HepG2 (cell line): ENCODE data around the gene ZFX. TPM values are rescaled to one million over a fixed set of nuclear protein-coding genes. Genes with fewer than 3 reads are reported as not detected.
A peak's percentile ranks its signal among the peaks of the same experiment; 100 is the strongest.

ENCODE experiments used
- CERS6 ChIP-seq: sonication (generic); formaldehyde crosslinking; IDR thresholded peaks from 2 replicates; pipeline ENCODE4 v1.5.0; 2020; ENCODE audit warnings: missing genetic modification reagents
- FOXA1 ChIP-seq, 2 experiments: fragments of 450-650 bp in 1 of 2; sonication (generic) in 1 of 2; formaldehyde crosslinking in 1 of 2; IDR thresholded peaks; 2 replicates each; pipeline versions ENCODE4 v1.4.0 to v1.6.1; 2016 to 2020; ENCODE audit warnings: missing genetic modification reagents in 1 of 2
- GABPA ChIP-seq, 2 experiments: IDR thresholded peaks; 2 replicates each; pipeline ENCODE4 v1.6.1; 2011 to 2016; ENCODE audit warnings: low read depth in 2 of 2, low read length in 1 of 2, missing biosample characterization in 1 of 2, missing genetic modification characterization in 1 of 2
- KMT2B ChIP-seq: IDR thresholded peaks from 2 replicates; pipeline ENCODE4 v1.6.1; 2016; ENCODE audit warnings: missing genetic modification reagents, missing compliant biosample characterization
- MXI1 ChIP-seq: IDR thresholded peaks from 3 replicates; pipeline ENCODE4 v1.6.1; 2012; ENCODE audit warnings: low read depth, low read length, inconsistent platforms, borderline replicate concordance
- NR0B2 ChIP-seq: sonication (generic); formaldehyde crosslinking; IDR thresholded peaks from 2 replicates; pipeline ENCODE4 v1.4.0; 2020; ENCODE audit warnings: mild to moderate bottlenecking, missing genetic modification reagents
- NR2C2 ChIP-seq: sonication (generic); formaldehyde crosslinking; IDR thresholded peaks from 2 replicates; pipeline ENCODE4 v1.4.0; 2020; ENCODE audit warnings: missing genetic modification reagents, mild to moderate bottlenecking, moderate library complexity, borderline replicate concordance
- RBAK ChIP-seq: sonication (generic); formaldehyde crosslinking; IDR thresholded peaks from 2 replicates; pipeline ENCODE4 v1.5.1; 2020; ENCODE audit warnings: mild to moderate bottlenecking, missing genetic modification reagents
- TCF12 ChIP-seq, 2 experiments: fragments of 450-650 bp in 1 of 2; sonication (generic) in 1 of 2; formaldehyde crosslinking in 1 of 2; IDR thresholded peaks; 2 replicates each; pipeline versions ENCODE4 v1.6.1 to v1.8.0; 2017 to 2022; ENCODE audit warnings: antibody characterized with exemption in 1 of 2, mild to moderate bottlenecking in 1 of 2, missing genetic modification reagents in 1 of 2, moderate library complexity in 1 of 2
- TGIF2 ChIP-seq: IDR thresholded peaks from 2 replicates; pipeline ENCODE4 v1.6.1; 2016; ENCODE audit warnings: control low read depth, missing compliant biosample characterization
- ZNF12 ChIP-seq: sonication (generic); formaldehyde crosslinking; IDR thresholded peaks from 2 replicates; pipeline ENCODE4 v1.5.0; 2020; ENCODE audit warnings: missing genetic modification reagents
- ZNF34 ChIP-seq: sonication (generic); formaldehyde crosslinking; IDR thresholded peaks from 2 replicates; pipeline ENCODE4 v1.4.0; 2020; ENCODE audit warnings: mild to moderate bottlenecking, missing genetic modification reagents, borderline replicate concordance
- ZNF510 ChIP-seq: sonication (generic); formaldehyde crosslinking; IDR thresholded peaks from 2 replicates; pipeline ENCODE4 v1.4.0; 2020; ENCODE audit warnings: low read depth, mild to moderate bottlenecking, missing genetic modification reagents
- ZNF615 ChIP-seq: sonication (generic); formaldehyde crosslinking; IDR thresholded peaks from 2 replicates; pipeline ENCODE4 v1.5.0; 2020; ENCODE audit warnings: mild to moderate bottlenecking, missing genetic modification reagents, borderline replicate concordance
- ZNF83 ChIP-seq: sonication (generic); formaldehyde crosslinking; IDR thresholded peaks from 2 replicates; pipeline ENCODE4 v1.4.0; 2020; ENCODE audit warnings: missing genetic modification reagents, mild to moderate bottlenecking, borderline replicate concordance
- ZSCAN31 ChIP-seq: sonication (generic); formaldehyde crosslinking; IDR thresholded peaks from 2 replicates; pipeline ENCODE4 v1.5.0; 2020; ENCODE audit warnings: low read depth, mild to moderate bottlenecking, missing genetic modification reagents
- ZSCAN9 ChIP-seq: IDR thresholded peaks from 2 replicates; pipeline ENCODE4 v1.6.1; 2016; ENCODE audit warnings: borderline replicate concordance
- polyA plus RNA-seq, 8 experiments: library from polyadenylated mRNA; depleted of rRNA in 3 of 8; stranded (reverse) in 7 of 8; unstranded in 1 of 8; fragments of >200 nt; fragmentation: Illumina TruSeq in 4 of 8; extraction: Trizol in 4 of 8; gene quantifications; 2 replicates each; pipeline versions ENCODE4 v1.2.1 to v1.2.3, GENCODE V29; 2011 to 2016; ENCODE audit warnings: low read depth in 4 of 8, missing spikeins in 1 of 8, mixed read lengths in 1 of 8; ENCODE audit not compliant: insufficient read depth in 1 of 8
- total RNA-seq, 5 experiments: library from RNA; depleted of rRNA; stranded (reverse); fragments of >200 nt; fragmentation: Illumina TruSeq; extraction: Trizol; gene quantifications; 2 replicates each; pipeline ENCODE4 v1.2.3, GENCODE V29; 2016; ENCODE audit warnings: low read depth in 1 of 5

Gene ZFX
- total and polyA plus RNA-seq, 2 of the 13 experiments (the other 11 are each of a cell fraction or from before 2014, with no cell fraction given) = 13.8 to 37.3 TPM

- TF ChIP-seq FOXA1 (IDR thresholded peaks at IDR 0.05) = no peak
- TF ChIP-seq FOXA1 (CRISPR knock-in tag; IDR thresholded peaks at IDR 0.05) = peak; percentile 65; the same call in 1 of the 2 replicates
- no peak for TF ChIP-seq GABPA (IDR thresholded peaks at IDR 0.05; ENCODE audit: low read depth, low read length)
- TF ChIP-seq GABPA (CRISPR knock-in tag; IDR thresholded peaks at IDR 0.05; ENCODE audit: low read depth) = no peak
- TF ChIP-seq ZSCAN9 (CRISPR knock-in tag) = no peak
- no peak for TF ChIP-seq CERS6 (CRISPR knock-in tag)
- TF ChIP-seq NR2C2 = no peak
- TF ChIP-seq ZNF12 (CRISPR knock-in tag) = peak; percentile 37; the same call in 1 of the 2 replicates
- no peak for TF ChIP-seq NR0B2 (CRISPR knock-in tag)
- TF ChIP-seq KMT2B = no peak
- no peak for TF ChIP-seq ZNF34 (CRISPR knock-in tag)
- no peak for TF ChIP-seq RBAK (CRISPR knock-in tag)
- TF ChIP-seq TGIF2 (CRISPR knock-in tag) = peak; percentile 83
- TF ChIP-seq MXI1 = no peak
- TF ChIP-seq ZNF510 (CRISPR knock-in tag) = no peak
- no peak for TF ChIP-seq ZNF615 (CRISPR knock-in tag)
- no peak for TF ChIP-seq TCF12 (IDR thresholded peaks at IDR 0.05)
- no peak for TF ChIP-seq TCF12 (CRISPR knock-in tag; IDR thresholded peaks at IDR 0.05)
- no peak for TF ChIP-seq ZNF83 (CRISPR knock-in tag)
- TF ChIP-seq ZSCAN31 (CRISPR knock-in tag) = no peak
Observed at GRCh38 chrX:24190500-24191156, 41.1 kb downstream of the ZFX start (continued).
